Kidney (tissue), 14 donors: ENCODE measurements around the gene PALD1. TPM values are rescaled to one million over a fixed set of nuclear protein-coding genes. Genes with fewer than 3 reads are reported as not detected.

Experiments used
- DNase-seq, 5 donors: peaks; one replicate each; pipeline ENCODE4 v3.0.0-alpha.2; 2013 to 2020
- FAIRE-seq: peaks from 2 replicates; lab custom pipeline; 2012; peaks lifted over from hg19 to GRCh38; lab: Jason Lieb, UNC
- H3K27ac ChIP-seq, 2 donors: one replicate each; pipeline ENCODE4 v1.7.0; 2013; ENCODE audit warnings: low read depth in 2 of 2, low read length in 2 of 2, inconsistent platforms in 1 of 2
- H3K27me3 ChIP-seq: one replicate; pipeline ENCODE4 v1.7.1; 2013; ENCODE audit warnings: low read length, inconsistent platforms; ENCODE audit not compliant: control insufficient read depth, insufficient read depth
- H3K36me3 ChIP-seq, 3 donors: one replicate each; pipeline versions ENCODE4 v1.7.0 to v1.7.1; 2013; ENCODE audit warnings: low read length in 3 of 3, control low read depth in 1 of 3, inconsistent platforms in 1 of 3; ENCODE audit not compliant: insufficient read depth in 3 of 3, control insufficient read depth in 2 of 3
- H3K4me1 ChIP-seq, 3 donors: one replicate each; pipeline versions ENCODE4 v1.7.0 to v1.7.1; 2013; ENCODE audit warnings: low read length in 3 of 3, inconsistent platforms in 1 of 3, low read depth in 1 of 3; ENCODE audit not compliant: control insufficient read depth in 2 of 3, insufficient read depth in 2 of 3
- H3K4me3 ChIP-seq, 3 donors: one replicate each; pipeline versions ENCODE4 v1.7.0 to v1.8.1; 2013; ENCODE audit warnings: low read length in 3 of 3, control low read depth in 1 of 3, inconsistent platforms in 1 of 3
- H3K9ac ChIP-seq, 3 donors: one replicate each; pipeline versions ENCODE4 v1.7.0 to v1.7.1; 2013; ENCODE audit warnings: low read length in 3 of 3, control low read depth in 1 of 3, inconsistent platforms in 1 of 3
- H3K9me3 ChIP-seq, 3 donors: one replicate each; pipeline versions ENCODE4 v1.7.0 to v1.7.1; 2013; ENCODE audit warnings: low read length in 3 of 3, control low read depth in 1 of 3, inconsistent platforms in 1 of 3; ENCODE audit not compliant: control insufficient read depth in 2 of 3, insufficient read depth in 1 of 3
- CTCF ChIP-seq: IDR thresholded peaks from 3 replicates; pipeline ENCODE4 v1.5.1; 2012; ENCODE audit warnings: mild to moderate bottlenecking, moderate library complexity, borderline replicate concordance; ENCODE audit not compliant: insufficient read depth; ENCODE audit errors: extremely low read depth
- intact Hi-C: fragments of 100-400 bp; cut with DNase I; formaldehyde crosslinking; loops from one replicate; pipeline ENCODE4 v1.11.1; 2022
- polyA plus RNA-seq: library from polyadenylated mRNA; stranded (reverse); fragments of 350-450 nt; fragmentation: Illumina TruSeq; extraction: RNeasy Lipid Tissue Mini Kit (QIAGEN cat#74804); gene quantifications from one replicate; pipeline ENCODE4 v1.2.3, GENCODE V29; 2014; ENCODE audit warnings: low read depth, low replicate concordance; ENCODE audit not compliant: insufficient read depth
- total RNA-seq: library from RNA; stranded (reverse); fragmentation: NEBNext Ultra II Directional; extraction: Animal tissue kit (Norgen Biotek cat#: 25700); gene quantifications from one replicate; pipeline ENCODE4 v1.2.1, GENCODE V29; 2021
- donor health status: control.
- donor health status: control.
- donor health status: control.
- donor health status: control.
- donor health status: control.
- donor health status: DM: yes; HTN: yes; CAD: no.
- donor health status: Normal renal cell carcinoma (clear cell type).

Gene PALD1
- total and polyA plus RNA-seq, 2 donors from 2014 or later = 3.0 to 14.4 TPM

DNA sequence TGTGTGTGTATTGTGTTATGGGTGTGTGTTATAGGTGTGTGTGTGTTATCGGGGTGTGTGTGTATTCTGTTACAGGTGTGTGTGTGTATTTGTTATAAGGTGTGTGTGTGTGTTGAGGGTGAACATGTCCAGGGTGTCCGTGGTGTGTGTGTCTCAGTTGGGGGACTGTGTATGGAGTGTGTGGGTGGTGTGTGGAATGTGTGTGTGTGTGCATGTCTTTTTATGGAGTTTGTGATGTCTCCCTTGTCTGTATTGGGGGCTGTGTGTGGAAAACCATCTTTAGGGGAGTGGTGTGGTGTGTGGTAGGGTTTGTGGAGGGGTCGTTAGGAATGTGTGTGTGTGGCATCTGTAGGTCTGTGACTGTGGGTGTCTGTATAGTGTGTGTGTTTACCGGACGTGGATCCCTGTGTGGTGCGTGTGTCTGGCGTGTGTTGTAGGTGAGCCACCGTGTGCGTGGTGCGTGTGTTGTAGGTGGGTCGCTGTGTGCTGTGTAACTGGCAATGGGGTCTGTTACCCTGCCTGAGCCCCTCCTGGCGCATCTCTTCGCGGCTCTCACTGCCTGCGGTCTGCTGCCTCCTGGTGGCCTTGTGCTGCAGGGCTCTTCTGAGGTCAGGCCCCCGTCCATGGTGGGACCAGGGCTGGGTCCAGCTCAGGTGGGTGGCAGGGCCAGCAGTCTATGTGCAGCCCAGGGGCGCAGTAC, 61.7 kb downstream of the PALD1 start:
- Histone ChIP-seq H3K36me3 (no peaks in the 10 kb centered on the region), H3K27me3 (no peaks in the 10 kb centered on the region), H3K27ac (no peak overlapping the region), H3K9ac (no peak overlapping the region), H3K4me3 (no peak overlapping the region), H3K4me1 (peaks cover 0 to 7% (median 3%) of the 10 kb centered on the region in 3 donors), H3K9me3 (no peaks in the 10 kb centered on the region)
- intact Hi-C loops = no loop called here
- peak; percentile 56 for TF ChIP-seq CTCF
- FAIRE-seq (no peak), DNase-seq (peak in 1 of 5 donors; percentile 29)

- no peak for DNase-seq
- no peak for TF ChIP-seq CTCF
- H3K4me3 ChIP-seq = no peak overlapping the region
- H3K9me3 ChIP-seq = no peaks in the 10 kb centered on the region
- intact Hi-C loops = no loop called here
- no peak overlapping the region for H3K27ac ChIP-seq
- no peak overlapping the region for H3K9ac ChIP-seq
- FAIRE-seq = no peak
- no peaks in the 10 kb centered on the region for H3K36me3 ChIP-seq
- H3K27me3 ChIP-seq = no peaks in the 10 kb centered on the region
- H3K4me1 ChIP-seq = peaks cover 0 to 7% (median 3%) of the 10 kb centered on the region in 3 donors
These were observed 62.3 kb downstream of the PALD1 start for GRCh38 chr10:70540789-70541360.

- H3K9me3 ChIP-seq = no peaks in the 10 kb centered on the region
- peaks cover 0 to 7% (median 3%) of the 10 kb centered on the region in 3 donors for H3K4me1 ChIP-seq
- no peaks in the 10 kb centered on the region for H3K27me3 ChIP-seq
- DNase-seq (no peak), FAIRE-seq (no peak)
- no peaks in the 10 kb centered on the region for H3K36me3 ChIP-seq
- no peak overlapping the region for H3K4me3 ChIP-seq
- intact Hi-C loops = no loop called here
- no peak for TF ChIP-seq CTCF
- H3K27ac ChIP-seq = no peak overlapping the region
- H3K9ac ChIP-seq = no peak overlapping the region
These were observed 63.4 kb downstream of the PALD1 start for GRCh38 chr10:70541736-70542564.
